DMS114 treated with DMSO at 0.1 percent for 48 hours (cell line): ENCODE data around the gene RPS26.
A peak's percentile ranks its signal among the peaks of the same experiment; 100 is the strongest.
"Not testable (repeated sequence)": the region's sequence is repeated elsewhere in the genome, so short reads cannot be mapped to it uniquely, and the experiment has no call there.

ENCODE experiments used
- DNase-seq: peaks from one replicate; lab custom pipeline; 2025; ENCODE audit not compliant: unreplicated experiment; lab: John Stamatoyannopoulos, UW

The RPS26 gene

GRCh38 chr12:56077966-56078365, 36.2 kb downstream of the RPS26 start:
- not testable (repeated sequence) for DNase-seq

GRCh38 chr12:56078427-56078826, 36.7 kb downstream of the RPS26 start:
- DNase-seq, result no peak

- peak; percentile 82 for DNase-seq
Measured at GRCh38 chr12:56078931-56079722, 37.4 kb downstream of the RPS26 start.

GRCh38 chr12:56079723-56080555, 38.2 kb downstream of the RPS26 start, which contains the start of gene ERBB3:
TSS of gene ERBB3 (plus strand) at chr12:56080165. CDS start at chr12:56080301, 136 bp downstream.
- peak; percentile 66 for DNase-seq

GRCh38 chr12:56080556-56081138, 38.9 kb downstream of the RPS26 start:
- no peak for DNase-seq

- DNase-seq, result no peak
Measured at GRCh38 chr12:56081393-56082347, 40.0 kb downstream of the RPS26 start.

- no peak for DNase-seq
Measured at GRCh38 chr12:56082382-56082781, 40.7 kb downstream of the RPS26 start.

GRCh38 chr12:56082967-56083366, 41.2 kb downstream of the RPS26 start:
- DNase-seq, result no peak

GRCh38 chr12:56084958-56085543, 43.3 kb downstream of the RPS26 start:
- DNase-seq, result no peak

GRCh38 chr12:56086096-56086495, 44.4 kb downstream of the RPS26 start:
- DNase-seq, result no peak

- DNase-seq, result no peak
Measured at GRCh38 chr12:56086608-56087007, 44.9 kb downstream of the RPS26 start.

- no peak for DNase-seq
Measured at GRCh38 chr12:56087220-56087619, 45.5 kb downstream of the RPS26 start.
